GM18861 (cell line): Measurements from ENCODE around the gene HMGCS1.
"Not testable (repeated sequence)": the region's sequence is repeated elsewhere in the genome, so short reads cannot be mapped to it uniquely, and the experiment has no call there.

Experiments
- ATAC-seq: cut with Tn5 transposase; IDR thresholded peaks from one replicate; pipeline ENCODE4 v1.9.1; 2021; ENCODE audit not compliant: unreplicated experiment

HMGCS1 gene

DNA sequence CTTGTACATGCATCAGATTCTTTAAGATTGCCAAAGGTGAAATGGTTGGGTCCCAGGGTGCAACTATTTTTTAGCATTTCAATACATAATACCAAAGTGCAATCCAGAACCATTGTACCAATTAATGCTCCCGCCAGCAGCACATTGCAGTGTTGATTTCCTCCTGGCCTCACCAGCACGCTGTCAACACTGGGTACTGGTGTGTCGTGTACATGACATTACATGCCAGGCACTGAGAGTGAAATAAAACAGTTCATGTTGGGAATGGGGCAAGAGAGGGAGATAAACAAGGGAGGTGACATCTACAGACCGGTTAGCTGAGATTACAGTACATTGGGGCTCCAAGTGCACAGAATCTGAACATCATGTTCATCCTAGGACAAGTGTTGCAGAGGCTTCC lies 37.8 kb downstream of the HMGCS1 start:
- no peak for ATAC-seq

DNA sequence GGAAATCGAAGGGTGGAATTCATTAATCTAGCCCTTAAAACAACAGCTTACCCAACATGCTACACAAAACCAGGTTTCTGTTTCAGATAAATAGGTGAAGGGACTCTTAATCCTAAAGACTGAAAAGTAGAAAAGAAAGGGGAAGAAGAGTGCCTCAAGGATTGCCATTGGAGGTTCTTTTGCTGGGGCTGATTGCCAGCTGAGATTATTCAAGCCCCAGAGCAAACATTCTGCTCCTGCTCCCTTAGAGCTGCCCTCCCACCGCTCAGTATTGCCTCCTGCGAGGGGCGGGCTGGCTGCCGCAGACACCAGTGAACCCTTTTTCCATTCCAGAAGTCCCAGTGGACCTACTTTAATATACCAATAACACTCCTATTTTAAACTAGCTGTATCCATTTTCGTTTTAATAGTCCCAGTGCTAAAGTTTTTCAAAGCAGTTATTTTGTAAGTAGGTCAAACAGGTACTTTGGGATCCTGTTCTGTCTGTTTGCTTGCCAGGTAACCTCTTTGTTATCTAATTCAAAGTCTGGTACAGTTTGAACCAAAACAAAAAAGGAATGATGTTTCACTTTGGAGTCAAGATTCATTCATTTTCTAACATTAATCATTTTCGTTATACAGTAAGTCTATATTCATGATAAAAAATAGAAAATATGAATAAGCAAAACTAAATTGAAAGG lies 38.6 kb downstream of the HMGCS1 start:
- no peak for ATAC-seq

DNA sequence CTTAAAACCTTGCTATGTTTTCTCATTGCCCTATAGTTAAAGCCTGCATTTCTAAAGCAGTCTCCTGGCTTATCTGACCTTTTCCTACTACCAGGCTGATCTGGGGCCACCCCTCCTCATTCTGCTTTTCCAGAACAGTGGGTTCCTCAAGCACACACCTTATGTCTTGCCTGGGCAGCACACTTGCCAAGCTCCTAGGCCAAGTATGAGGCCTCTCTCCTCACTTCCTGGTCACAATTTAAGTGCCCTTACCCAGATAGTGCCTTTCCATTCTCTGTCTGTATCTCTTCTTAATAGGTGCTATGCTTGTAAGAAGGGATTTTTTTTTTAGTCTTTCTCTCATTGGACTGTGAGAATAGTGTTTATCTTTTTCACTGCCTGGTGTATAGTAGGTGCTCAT lies 39.7 kb downstream of the HMGCS1 start:
- no peak for ATAC-seq

DNA sequence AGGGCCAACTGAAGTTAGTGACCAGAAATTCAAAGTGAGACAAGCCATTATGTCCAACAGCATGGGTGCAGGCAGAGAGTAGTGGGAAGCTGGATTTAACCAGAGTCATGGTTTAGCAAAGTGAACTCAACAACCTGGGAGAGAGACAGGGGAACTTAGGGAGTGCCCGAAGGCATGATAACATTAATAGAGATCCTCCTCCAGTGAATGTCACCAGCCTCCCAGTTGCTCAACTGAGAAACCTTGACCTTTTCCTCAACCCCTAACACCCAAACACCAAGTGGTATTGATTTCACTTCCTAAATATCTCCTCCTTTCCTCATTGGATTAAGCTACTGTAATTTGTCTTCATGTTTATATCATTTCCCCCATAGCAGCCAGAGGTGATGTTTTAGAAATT lies 42.6 kb downstream of the HMGCS1 start:
- no peak for ATAC-seq

DNA sequence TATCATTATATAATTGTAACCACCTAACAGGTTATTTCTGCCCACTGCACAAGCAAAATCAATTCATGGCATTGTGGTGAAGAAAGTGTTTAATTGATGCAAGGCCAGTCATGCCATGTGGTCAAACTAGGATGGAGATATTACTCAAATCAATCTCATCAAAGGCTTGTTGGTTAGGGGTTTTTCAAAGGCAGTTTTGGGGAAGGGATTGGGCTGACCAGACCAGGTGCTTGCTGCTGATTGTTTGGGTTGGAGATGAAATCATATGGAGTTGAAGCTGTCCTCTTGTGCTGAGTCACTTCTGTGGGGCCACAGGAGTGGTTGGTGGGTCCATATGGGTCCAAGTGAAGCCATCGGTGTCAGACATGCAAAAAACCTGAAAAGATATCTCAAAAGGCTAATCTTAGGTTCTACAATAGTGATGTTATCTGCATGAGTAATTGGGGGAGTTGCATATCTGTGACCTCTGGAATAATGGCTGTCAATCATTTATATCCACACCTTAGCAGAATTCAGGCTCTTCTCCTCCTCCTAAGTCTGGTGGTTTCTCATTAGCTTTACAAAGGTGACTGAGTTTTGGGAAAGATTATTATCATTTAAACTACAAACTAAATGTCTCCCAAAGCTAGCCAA lies 44.9 kb downstream of the HMGCS1 start:
- ATAC-seq: peak; percentile 81

DNA sequence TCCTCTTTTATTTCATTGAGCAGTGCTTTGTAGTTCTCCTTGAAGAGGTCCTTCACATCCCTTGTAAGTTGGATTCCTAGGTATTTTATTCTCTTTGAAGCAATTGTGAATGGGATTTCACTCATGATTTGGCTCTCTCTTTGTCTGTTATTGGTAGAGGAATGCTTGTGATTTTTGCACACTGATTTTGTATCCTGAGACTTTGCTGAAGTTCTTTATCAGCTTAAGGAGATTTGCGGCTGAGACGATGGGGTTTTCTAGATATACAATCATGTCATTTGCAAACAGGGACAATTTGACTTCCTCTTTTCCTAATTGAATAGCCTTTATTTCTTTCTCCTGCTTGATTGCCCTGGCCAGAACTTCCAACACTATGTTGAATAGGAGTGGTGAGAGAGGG lies 50.9 kb downstream of the HMGCS1 start:
- ATAC-seq: not testable (repeated sequence)

DNA sequence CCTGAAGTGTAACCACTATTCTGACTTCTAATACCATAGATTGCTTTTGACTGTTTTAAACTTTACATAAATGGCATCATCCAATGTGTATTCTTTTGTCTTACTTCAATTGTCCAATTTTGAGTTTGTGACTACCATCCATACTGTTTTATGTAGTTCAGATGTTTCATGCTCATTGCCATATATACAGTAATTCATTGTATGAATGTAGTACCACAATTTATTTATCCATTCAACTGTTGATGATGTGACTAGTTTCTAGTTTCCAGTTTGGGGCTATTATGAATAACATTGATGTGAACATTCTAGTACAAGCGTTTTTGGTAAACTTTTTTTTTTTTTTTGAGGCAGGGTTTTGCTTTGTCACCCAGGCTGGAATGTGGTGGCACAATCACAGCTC lies 55.1 kb downstream of the HMGCS1 start:
- ATAC-seq: no peak

DNA sequence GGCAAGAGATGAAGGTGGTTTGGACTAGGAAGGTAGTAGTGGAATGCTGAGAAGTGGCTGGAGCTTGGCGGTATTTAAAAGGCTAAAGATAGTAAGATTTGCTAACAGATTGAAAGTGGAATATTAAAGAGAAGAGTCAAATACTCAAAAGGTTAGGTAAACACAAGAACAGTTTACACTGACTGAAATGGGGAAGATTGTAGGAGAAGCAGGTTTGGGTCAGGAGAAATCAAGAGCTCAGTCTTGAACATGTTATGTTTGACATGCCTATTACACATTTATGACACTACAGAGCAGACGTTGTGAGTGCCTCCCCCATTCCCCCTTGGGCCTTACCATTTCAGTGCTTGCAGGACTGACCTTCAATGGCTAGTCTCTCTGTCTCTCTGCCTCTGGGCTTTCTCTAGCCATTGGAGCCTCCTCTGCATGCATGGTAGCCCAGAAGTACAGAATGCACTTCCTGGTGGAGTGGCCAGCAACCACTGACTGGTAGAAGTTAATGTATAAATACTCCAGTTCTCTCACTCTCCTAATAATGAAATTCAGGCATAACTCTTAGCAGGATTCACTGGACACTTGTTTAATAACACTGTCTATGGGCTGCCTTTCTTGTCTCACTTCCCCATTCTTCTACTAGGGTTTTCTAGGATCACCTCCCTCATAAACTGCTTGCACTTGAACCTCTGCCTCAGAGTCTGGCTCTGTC lies 56.8 kb downstream of the HMGCS1 start:
- ATAC-seq: peak; percentile 50

DNA sequence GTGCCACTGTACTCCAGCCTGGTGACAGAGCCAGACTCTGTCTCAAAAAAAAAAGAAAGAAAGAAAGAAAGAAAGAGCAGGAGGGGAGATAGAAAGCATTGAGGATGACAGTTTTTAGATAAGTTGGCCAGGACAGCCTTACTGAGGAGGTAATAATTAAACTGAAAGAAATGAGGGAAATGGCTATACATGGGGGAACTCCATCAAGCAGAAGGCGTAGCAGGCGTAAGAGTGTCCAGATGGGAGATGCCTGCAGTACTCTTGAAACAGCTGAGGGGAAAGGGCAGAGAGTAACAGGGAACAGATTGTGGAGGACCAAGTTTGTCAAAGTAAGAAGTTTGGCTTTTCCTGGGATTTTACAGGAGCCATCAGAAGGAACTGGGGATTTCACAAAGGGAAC lies 57.5 kb downstream of the HMGCS1 start:
- ATAC-seq: no peak

DNA sequence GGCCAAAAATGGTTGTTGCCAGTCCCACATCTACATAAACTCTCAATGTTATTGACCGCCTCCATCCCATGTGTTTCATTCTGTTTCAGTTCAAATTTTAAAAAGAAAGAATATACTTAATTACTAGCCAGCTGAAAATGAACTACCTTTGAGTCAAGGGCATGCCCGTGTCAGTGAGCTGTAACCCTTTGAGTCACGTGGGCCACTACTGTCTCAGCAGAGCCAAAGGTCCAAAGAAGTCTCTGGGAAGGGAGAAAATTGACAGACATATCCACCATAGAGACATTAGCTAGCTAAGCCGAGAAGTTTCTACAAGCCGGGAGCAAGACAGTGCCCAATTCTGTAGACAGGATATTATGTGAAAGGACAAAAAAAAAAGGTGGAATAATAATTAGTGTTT lies 61.5 kb downstream of the HMGCS1 start:
- ATAC-seq: no peak

DNA sequence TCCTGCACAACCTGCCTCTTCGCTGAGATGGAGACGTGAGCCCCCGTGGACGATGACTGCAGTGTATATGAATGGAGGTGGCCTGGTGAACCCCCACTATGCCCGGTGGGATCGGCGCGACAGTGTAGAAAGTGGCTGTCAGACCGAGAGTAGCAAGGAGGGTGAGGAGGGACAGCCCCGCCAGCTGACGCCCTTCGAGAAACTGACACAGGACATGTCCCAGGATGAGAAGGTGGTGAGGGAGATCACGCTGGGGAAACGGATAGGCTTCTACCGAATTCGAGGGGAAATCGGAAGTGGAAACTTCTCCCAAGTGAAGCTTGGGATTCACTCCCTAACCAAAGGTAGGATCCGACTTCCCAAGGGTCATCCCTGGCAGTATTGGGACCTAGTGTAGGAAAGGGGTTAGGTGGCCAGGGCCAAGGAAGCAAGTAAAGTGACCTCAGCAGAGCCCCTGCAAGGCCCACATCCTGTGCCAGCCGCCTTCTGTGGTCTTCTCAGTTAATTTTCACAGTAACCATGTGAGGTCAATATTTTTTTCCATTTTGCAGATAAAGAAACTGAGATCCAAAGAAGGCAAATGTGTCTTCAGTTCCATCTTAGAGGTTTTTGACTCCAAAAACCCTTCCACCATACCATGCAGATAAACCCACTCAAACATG lies 67.4 kb downstream of the HMGCS1 start:
- peak; percentile 40 for ATAC-seq

DNA sequence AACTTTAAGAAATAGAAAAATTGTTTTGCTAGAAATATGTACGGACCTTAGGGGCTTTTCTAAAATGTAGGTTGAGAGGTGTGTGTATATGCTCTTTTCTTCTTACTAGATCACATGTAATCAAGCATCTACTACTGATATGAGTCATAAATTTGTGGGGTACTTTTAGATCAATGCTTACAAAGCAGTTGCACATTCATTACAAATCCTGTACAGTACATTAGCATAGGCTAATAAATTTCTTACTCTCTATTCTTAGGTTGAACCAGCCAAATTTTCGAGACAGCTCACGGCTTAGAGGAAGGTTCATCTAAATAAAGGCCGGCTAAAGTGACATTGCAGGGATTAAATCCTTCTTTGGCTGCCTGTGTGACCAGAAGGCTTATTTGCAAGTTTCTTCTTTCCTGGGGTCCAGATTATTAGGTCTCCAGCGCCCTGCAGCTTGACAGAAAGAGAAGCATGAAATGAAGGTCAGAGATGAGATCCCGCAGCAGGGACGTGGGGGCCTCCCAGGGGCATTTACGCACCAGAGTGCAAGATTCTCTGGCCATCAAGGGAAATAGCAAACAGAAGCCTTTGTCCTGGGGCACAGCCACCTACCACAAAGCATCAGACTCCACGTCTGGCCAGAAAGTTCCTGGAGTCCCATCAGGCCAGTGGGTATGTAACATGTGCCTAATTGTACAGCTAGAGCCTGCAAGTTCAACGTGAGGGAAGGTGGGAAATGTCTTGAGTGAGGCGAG lies 68.2 kb downstream of the HMGCS1 start:
- ATAC-seq: peak; percentile 79

DNA sequence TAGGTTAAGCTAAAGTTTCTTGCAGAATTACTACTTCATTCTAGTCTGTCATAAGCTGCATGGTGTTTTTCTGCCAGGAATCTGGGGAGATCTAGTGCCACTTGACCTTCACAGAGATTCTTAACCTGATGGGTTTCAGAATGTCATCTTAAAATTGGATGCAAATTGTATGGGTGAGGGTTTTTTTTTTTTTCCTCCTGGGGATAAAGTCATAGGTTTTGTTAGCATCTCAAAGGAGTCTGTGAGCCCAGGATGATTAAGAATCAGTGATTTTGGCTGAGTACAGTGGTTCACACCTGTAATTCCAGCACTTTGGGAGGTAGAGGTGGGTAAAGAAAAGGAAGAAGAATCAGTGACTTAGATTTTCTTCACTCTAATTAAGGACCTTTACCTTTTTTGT lies 69.9 kb downstream of the HMGCS1 start:
- ATAC-seq: no peak

DNA sequence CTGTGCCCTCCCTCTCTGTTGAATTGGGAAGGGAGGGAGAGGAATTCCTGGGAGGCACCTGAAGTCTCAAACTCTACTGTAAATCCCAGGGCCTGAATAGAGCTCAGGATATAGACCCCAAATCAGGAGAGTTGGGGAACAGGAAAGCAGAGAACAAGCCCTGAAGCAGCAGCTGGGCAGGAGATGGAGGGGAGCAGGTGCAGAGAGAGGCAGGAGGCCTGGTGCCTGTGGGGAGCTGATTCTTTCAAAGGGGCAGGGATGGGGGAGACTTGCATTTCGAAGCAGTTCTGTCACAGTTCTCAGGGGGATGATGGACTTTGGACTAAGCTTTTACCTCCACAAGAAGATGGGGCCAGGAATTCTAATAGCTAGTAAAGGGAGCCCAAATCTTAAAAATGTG lies 71.0 kb downstream of the HMGCS1 start:
- no peak for ATAC-seq
